Lower lobe of right lung (tissue), 2 donors: Measurements from ENCODE around the gene AMMECR1. TPM values are rescaled to one million over a fixed set of nuclear protein-coding genes. Genes with fewer than 3 reads are reported as not detected.

Experiments
- ATAC-seq, 2 donors: fragments of 200-7000 bp; cut with Tn5 transposase; one replicate each; pipeline ENCODE4 v1.9.1; 2020 to 2022; ENCODE audit warnings: mild to moderate bottlenecking in 2 of 2, moderate library complexity in 2 of 2
- DNase-seq: peaks from one replicate; pipeline ENCODE4 v3.0.0-alpha.2; 2020
- H3K27ac ChIP-seq: fragments of 200-600 bp; one replicate; pipeline ENCODE4 v1.8.0; 2022
- H3K27me3 ChIP-seq: fragments of 200-600 bp; one replicate; pipeline ENCODE4 v1.8.0; 2022; ENCODE audit warnings: low read depth
- H3K36me3 ChIP-seq: fragments of 200-600 bp; one replicate; pipeline ENCODE4 v1.8.0; 2022; ENCODE audit warnings: mild to moderate bottlenecking
- H3K4me1 ChIP-seq: fragments of 200-600 bp; one replicate; pipeline ENCODE4 v1.8.0; 2022
- H3K4me3 ChIP-seq: fragments of 200-600 bp; one replicate; pipeline ENCODE4 v1.8.0; 2022; ENCODE audit warnings: mild to moderate bottlenecking
- H3K9me3 ChIP-seq: fragments of 200-600 bp; one replicate; pipeline ENCODE4 v1.8.0; 2022
- intact Hi-C: fragments of 100-400 bp; cut with DNase I; formaldehyde crosslinking; loops from one replicate; pipeline ENCODE4 v1.11.0; 2022
- total RNA-seq: library from RNA; stranded (reverse); fragmentation: NEBNext Ultra II Directional; extraction: Animal tissue kit (Norgen Biotek cat#: 25700); gene quantifications from one replicate; pipeline ENCODE4 v1.2.1, GENCODE V29; 2021
- TF ChIP-seq, protein P1 (sequence below): fragments of 200-600 bp; IDR thresholded peaks from one replicate; pipeline ENCODE4 v1.8.0; 2022; ENCODE audit warnings: antibody characterized with exemption, mild to moderate bottlenecking
- donor health status: DM: no; HTN: yes; CAD: no; lungs with severe emphysema.

Gene AMMECR1
- total RNA-seq, 1 donor from 2014 or later: 6.5 TPM

- peak overlapping the region; percentile 83 for H3K27ac ChIP-seq
- intact Hi-C loops: no loop called here
Observed at GRCh38 chrX:110317061-110317819, 645 bp downstream of the AMMECR1 start.

DNA sequence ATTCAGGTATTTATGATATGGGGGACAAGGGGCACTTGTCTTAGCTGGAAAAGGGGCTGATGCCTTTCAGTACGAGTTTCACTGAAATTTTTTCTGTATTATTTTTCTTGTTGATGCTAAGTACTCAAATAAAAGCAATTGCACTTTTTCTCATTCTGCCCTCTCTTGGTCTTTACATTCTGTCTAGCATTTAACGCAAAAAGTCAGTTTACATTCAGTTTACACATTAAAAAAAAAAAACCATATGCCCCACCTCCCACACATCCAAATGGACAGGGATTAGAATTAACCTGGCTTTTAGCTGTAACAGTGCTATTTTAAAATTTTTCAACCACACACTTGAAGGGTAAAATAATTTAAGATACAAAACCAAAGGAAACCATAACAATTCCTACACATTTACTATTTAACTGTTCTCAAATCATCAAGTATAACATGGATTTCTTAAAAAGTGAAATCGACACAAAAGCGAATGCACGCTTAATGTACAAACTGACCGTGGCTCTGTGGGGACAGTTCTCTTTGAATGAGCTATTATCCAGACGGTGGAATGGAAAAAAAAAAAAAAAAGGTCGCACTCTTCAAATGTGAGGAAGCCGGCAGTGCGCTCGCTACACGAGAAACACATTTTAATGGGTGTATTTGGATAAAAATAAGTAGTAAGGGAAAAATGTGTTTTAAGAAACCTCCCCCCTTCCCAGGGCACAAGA, 1.4 kb downstream of the AMMECR1 start:
- H3K4me1 ChIP-seq: no peaks in the 10 kb centered on the region
- H3K27me3 ChIP-seq: no peaks in the 10 kb centered on the region
- H3K9me3 ChIP-seq: no peaks in the 10 kb centered on the region
- H3K4me3 ChIP-seq: peak overlapping the region; percentile 70
- no peaks in the 10 kb centered on the region for H3K36me3 ChIP-seq
- ATAC-seq (no peak), DNase-seq (no peak)
- intact Hi-C loops: no loop called here
- H3K27ac ChIP-seq: no peak overlapping the region
- TF ChIP-seq, protein P1, sequence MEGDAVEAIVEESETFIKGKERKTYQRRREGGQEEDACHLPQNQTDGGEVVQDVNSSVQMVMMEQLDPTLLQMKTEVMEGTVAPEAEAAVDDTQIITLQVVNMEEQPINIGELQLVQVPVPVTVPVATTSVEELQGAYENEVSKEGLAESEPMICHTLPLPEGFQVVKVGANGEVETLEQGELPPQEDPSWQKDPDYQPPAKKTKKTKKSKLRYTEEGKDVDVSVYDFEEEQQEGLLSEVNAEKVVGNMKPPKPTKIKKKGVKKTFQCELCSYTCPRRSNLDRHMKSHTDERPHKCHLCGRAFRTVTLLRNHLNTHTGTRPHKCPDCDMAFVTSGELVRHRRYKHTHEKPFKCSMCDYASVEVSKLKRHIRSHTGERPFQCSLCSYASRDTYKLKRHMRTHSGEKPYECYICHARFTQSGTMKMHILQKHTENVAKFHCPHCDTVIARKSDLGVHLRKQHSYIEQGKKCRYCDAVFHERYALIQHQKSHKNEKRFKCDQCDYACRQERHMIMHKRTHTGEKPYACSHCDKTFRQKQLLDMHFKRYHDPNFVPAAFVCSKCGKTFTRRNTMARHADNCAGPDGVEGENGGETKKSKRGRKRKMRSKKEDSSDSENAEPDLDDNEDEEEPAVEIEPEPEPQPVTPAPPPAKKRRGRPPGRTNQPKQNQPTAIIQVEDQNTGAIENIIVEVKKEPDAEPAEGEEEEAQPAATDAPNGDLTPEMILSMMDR: no peak

More at GRCh38 chrX:110317061-110317819, 645 bp downstream of the AMMECR1 start:
- ATAC-seq (peak; percentile 45 to 59), DNase-seq (peak; percentile 46)
- TF ChIP-seq, protein P1: no peak
- H3K9me3 ChIP-seq: no peaks in the 10 kb centered on the region
- H3K27me3 ChIP-seq: no peaks in the 10 kb centered on the region
- H3K4me1 ChIP-seq: no peaks in the 10 kb centered on the region
- no peaks in the 10 kb centered on the region for H3K36me3 ChIP-seq
- peak overlapping the region; percentile 70 for H3K4me3 ChIP-seq

DNA sequence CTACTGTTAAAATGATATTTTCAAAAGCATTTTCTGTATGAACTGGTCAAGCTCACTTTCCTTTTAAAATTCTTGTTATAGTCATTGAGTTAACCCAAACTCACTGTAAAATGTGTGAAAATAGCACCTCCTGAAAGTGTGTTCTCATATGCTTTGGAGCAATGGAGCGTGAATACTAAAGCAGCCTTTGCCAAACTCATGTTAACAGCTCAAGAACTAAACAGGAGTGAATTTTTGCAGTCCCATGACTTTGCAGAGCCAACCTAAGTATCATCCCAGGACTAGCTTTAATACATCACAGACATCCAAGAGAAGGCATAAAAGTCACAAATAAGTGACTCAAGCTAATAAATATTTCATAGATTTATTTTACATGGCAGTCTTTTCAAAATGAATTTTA, 2.3 kb downstream of the AMMECR1 start:
- Histone ChIP-seq H3K27ac (no peak overlapping the region), H3K27me3 (no peaks in the 10 kb centered on the region), H3K9me3 (no peaks in the 10 kb centered on the region), H3K4me3 (peak overlapping the region; percentile 70), H3K4me1 (no peaks in the 10 kb centered on the region), H3K36me3 (no peaks in the 10 kb centered on the region)
- DNase-seq (no peak), ATAC-seq (no peak)
- TF ChIP-seq, protein P1: no peak
- intact Hi-C loops: no loop called here

- no peak overlapping the region for H3K27ac ChIP-seq
- DNase-seq (no peak), ATAC-seq (no peak)
- H3K36me3 ChIP-seq: no peaks in the 10 kb centered on the region
- no peaks in the 10 kb centered on the region for H3K27me3 ChIP-seq
- no peaks in the 10 kb centered on the region for H3K9me3 ChIP-seq
- H3K4me3 ChIP-seq: no peak overlapping the region
- TF ChIP-seq, protein P1: no peak
- intact Hi-C loops: no loop called here
- no peaks in the 10 kb centered on the region for H3K4me1 ChIP-seq
Observed at GRCh38 chrX:110311437-110312230, 6.3 kb downstream of the AMMECR1 start.

DNA sequence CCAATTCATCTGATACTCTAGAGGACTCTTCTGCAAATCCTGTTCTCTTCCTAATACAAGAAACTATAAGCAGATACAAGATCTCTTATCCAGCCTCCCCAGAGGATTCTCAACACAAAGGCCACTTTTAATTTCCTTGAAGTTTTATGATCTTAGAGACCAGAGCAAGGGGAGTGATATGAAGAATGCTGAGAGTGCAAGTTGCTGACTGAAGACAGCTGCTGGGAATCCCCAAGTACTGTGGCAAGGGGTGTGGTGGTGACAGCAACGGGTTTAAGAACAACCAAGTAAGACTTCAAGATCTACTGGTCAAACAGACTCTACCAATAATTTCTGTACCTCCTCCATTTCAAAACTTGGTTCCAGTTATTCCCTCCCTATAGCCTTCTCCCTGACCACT, 7.0 kb downstream of the AMMECR1 start:
- no peak for DNase-seq
- no peak overlapping the region for H3K4me3 ChIP-seq
- intact Hi-C loops: no loop called here
- no peaks in the 10 kb centered on the region for H3K36me3 ChIP-seq
- H3K27me3 ChIP-seq: no peaks in the 10 kb centered on the region
- TF ChIP-seq, protein P1: no peak
- no peak overlapping the region for H3K27ac ChIP-seq
- no peak for ATAC-seq
- no peaks in the 10 kb centered on the region for H3K9me3 ChIP-seq
- H3K4me1 ChIP-seq: no peaks in the 10 kb centered on the region
